Astrocyte (in vitro differentiated cells and primary cell): ENCODE measurements around the gene GAD2. TPM values are rescaled to one million over a fixed set of nuclear protein-coding genes. Genes with fewer than 3 reads are reported as not detected.

Source experiments
- DNase-seq: peaks from one replicate; pipeline ENCODE4 v3.0.0-alpha.2; 2010; ENCODE audit warnings: low read depth
- FAIRE-seq: peaks from 2 replicates; lab custom pipeline; 2011; peaks lifted over from hg19 to GRCh38; lab: Jason Lieb, UNC
- H2AFZ ChIP-seq: 2 replicates; pipeline ENCODE4 v1.6.0; 2012; ENCODE audit warnings: low read depth, low read length, inconsistent platforms
- H3K27ac ChIP-seq: 2 replicates; pipeline ENCODE4 v1.5.1; 2011; ENCODE audit warnings: low read depth, low read length, inconsistent platforms
- H3K27me3 ChIP-seq: 2 replicates; pipeline ENCODE4 v1.6.0; 2011; ENCODE audit warnings: low read length, inconsistent platforms; ENCODE audit not compliant: insufficient read depth
- H3K36me3 ChIP-seq: 2 replicates; pipeline ENCODE4 v1.5.1; 2011; ENCODE audit warnings: low read length, inconsistent platforms; ENCODE audit not compliant: insufficient read depth
- H3K4me1 ChIP-seq: 2 replicates; pipeline ENCODE4 v1.5.1; 2011; ENCODE audit warnings: low read length, inconsistent platforms; ENCODE audit not compliant: insufficient read depth
- H3K4me2 ChIP-seq: 2 replicates; pipeline ENCODE4 v1.6.0; 2012; ENCODE audit warnings: low read length, inconsistent platforms
- H3K4me3 ChIP-seq: 2 replicates; pipeline ENCODE4 v1.5.1; 2011; ENCODE audit warnings: low read depth, mild to moderate bottlenecking, low read length, inconsistent platforms; ENCODE audit not compliant: insufficient read depth
- H3K79me2 ChIP-seq: 2 replicates; pipeline ENCODE4 v1.6.0; 2012; ENCODE audit warnings: mild to moderate bottlenecking, low read length, inconsistent platforms; ENCODE audit not compliant: insufficient read depth
- H3K9ac ChIP-seq: 2 replicates; pipeline ENCODE4 v1.6.0; 2012; ENCODE audit warnings: mild to moderate bottlenecking, low read length, inconsistent platforms
- H3K9me3 ChIP-seq: 2 replicates; pipeline ENCODE4 v1.5.1; 2012; ENCODE audit warnings: low read depth, mild to moderate bottlenecking, low read length, inconsistent platforms; ENCODE audit not compliant: insufficient read depth
- H4K20me1 ChIP-seq: 2 replicates; pipeline ENCODE4 v1.6.0; 2012; ENCODE audit warnings: low read length, inconsistent platforms; ENCODE audit not compliant: insufficient read depth
- H3K27ac Mint-ChIP-seq: one replicate; pipeline ENCODE4 v1.8.0; 2021; ENCODE audit warnings: mild to moderate bottlenecking, mixed read lengths; ENCODE audit not compliant: unreplicated experiment
- H3K27me3 Mint-ChIP-seq: one replicate; pipeline ENCODE4 v1.8.0; 2021; ENCODE audit warnings: low read depth, mixed read lengths; ENCODE audit not compliant: unreplicated experiment
- H3K36me3 Mint-ChIP-seq: one replicate; pipeline ENCODE4 v1.8.0; 2021; ENCODE audit warnings: low read depth, mixed read lengths; ENCODE audit not compliant: unreplicated experiment
- H3K4me1 Mint-ChIP-seq: one replicate; pipeline ENCODE4 v1.8.0; 2021; ENCODE audit warnings: low read depth, mixed read lengths; ENCODE audit not compliant: unreplicated experiment
- H3K4me3 Mint-ChIP-seq: one replicate; pipeline ENCODE4 v1.8.0; 2021; ENCODE audit warnings: mild to moderate bottlenecking, moderate library complexity, mixed read lengths; ENCODE audit not compliant: unreplicated experiment
- H3K9me3 Mint-ChIP-seq: one replicate; pipeline ENCODE4 v1.8.0; 2021; ENCODE audit warnings: mild to moderate bottlenecking, mixed read lengths; ENCODE audit not compliant: unreplicated experiment
- CTCF ChIP-seq: IDR thresholded peaks from 2 replicates; pipeline ENCODE4 v1.5.1; 2011; ENCODE audit warnings: low read depth, mild to moderate bottlenecking, inconsistent platforms, low read length, moderate library complexity; ENCODE audit not compliant: insufficient read depth
- EZH2 ChIP-seq: IDR thresholded peaks from 2 replicates; pipeline ENCODE4 v1.6.1; 2012; ENCODE audit warnings: mild to moderate bottlenecking, low read length, inconsistent platforms; ENCODE audit not compliant: insufficient read depth
- total RNA-seq: library from RNA; stranded (reverse); gene quantifications from 2 replicates; pipeline ENCODE4 v1.2.1, GENCODE V29; 2021

Gene GAD2
- total RNA-seq, 1 donor from 2014 or later = not detected

DNA sequence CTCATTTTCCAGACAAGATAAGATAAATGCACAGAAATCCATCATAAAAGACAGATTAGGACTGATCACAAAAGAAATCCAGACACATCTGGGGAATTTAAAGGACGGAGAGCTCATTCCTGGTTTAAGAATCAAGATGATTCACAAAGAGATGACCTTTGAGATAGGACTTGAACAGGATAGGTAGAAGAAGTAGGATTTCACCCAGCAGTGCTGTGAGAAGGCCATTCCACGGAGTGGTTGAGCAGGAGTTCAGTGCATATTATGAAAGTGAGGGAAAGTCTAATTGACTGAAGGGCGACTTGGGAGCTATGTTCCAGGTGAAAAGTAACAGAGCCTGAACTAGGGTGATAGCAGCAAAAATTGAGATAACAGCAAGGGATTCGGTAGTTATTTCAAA is 73.7 kb downstream of the GAD2 start:
- no peak for TF ChIP-seq EZH2
- TF ChIP-seq CTCF = no peak
- no peak for FAIRE-seq
- no peaks in the 10 kb centered on the region for H3K9me3 ChIP-seq
- H3K36me3 ChIP-seq = no peaks in the 10 kb centered on the region
- Mint-ChIP-seq H3K27me3 (peaks cover 5% of the 10 kb centered on the region), H3K4me3 (no peak overlapping the region), H3K4me1 (no peaks in the 10 kb centered on the region), H3K36me3 (no peaks in the 10 kb centered on the region), H3K9me3 (no peaks in the 10 kb centered on the region), H3K27ac (no peak overlapping the region)
- no peak overlapping the region for H2AFZ ChIP-seq
- no peak overlapping the region for H3K27ac ChIP-seq
- H3K4me2 ChIP-seq = no peak overlapping the region
- no peaks in the 10 kb centered on the region for H3K27me3 ChIP-seq
- no peaks in the 10 kb centered on the region for H4K20me1 ChIP-seq
- no peak overlapping the region for H3K4me3 ChIP-seq
- no peaks in the 10 kb centered on the region for H3K4me1 ChIP-seq
- DNase-seq = no peak
- H3K9ac ChIP-seq = no peak overlapping the region
- no peaks in the 10 kb centered on the region for H3K79me2 ChIP-seq

- no peak for TF ChIP-seq CTCF
- no peak for TF ChIP-seq EZH2
- Mint-ChIP-seq H3K4me3 (no peak overlapping the region), H3K36me3 (no peaks in the 10 kb centered on the region), H3K27ac (no peak overlapping the region), H3K27me3 (peaks cover 5% of the 10 kb centered on the region), H3K4me1 (no peaks in the 10 kb centered on the region), H3K9me3 (no peaks in the 10 kb centered on the region)
- no peaks in the 10 kb centered on the region for H3K27me3 ChIP-seq
- no peak overlapping the region for H2AFZ ChIP-seq
- H3K9ac ChIP-seq = no peak overlapping the region
- no peak for FAIRE-seq
- no peak for DNase-seq
- H3K79me2 ChIP-seq = no peaks in the 10 kb centered on the region
- H3K4me2 ChIP-seq = no peak overlapping the region
- no peak overlapping the region for H3K27ac ChIP-seq
- no peak overlapping the region for H3K4me3 ChIP-seq
- no peaks in the 10 kb centered on the region for H3K36me3 ChIP-seq
- no peaks in the 10 kb centered on the region for H3K4me1 ChIP-seq
- no peaks in the 10 kb centered on the region for H4K20me1 ChIP-seq
- H3K9me3 ChIP-seq = no peaks in the 10 kb centered on the region
Measured at GRCh38 chr10:26291721-26292480, 75.3 kb downstream of the GAD2 start.

GRCh38 chr10:26296360-26296759 is 79.8 kb downstream of the GAD2 start:
- Mint-ChIP-seq H3K9me3 (no peaks in the 10 kb centered on the region), H3K36me3 (no peaks in the 10 kb centered on the region), H3K27ac (no peak overlapping the region), H3K27me3 (peaks cover 2% of the 10 kb centered on the region), H3K4me3 (no peak overlapping the region), H3K4me1 (no peaks in the 10 kb centered on the region)
- no peak overlapping the region for H3K4me3 ChIP-seq
- H3K27me3 ChIP-seq = no peaks in the 10 kb centered on the region
- DNase-seq = no peak
- no peak overlapping the region for H3K27ac ChIP-seq
- no peaks in the 10 kb centered on the region for H3K9me3 ChIP-seq
- TF ChIP-seq EZH2 (no peak), CTCF (no peak)
- H2AFZ ChIP-seq = no peak overlapping the region
- H3K4me2 ChIP-seq = no peak overlapping the region
- H4K20me1 ChIP-seq = no peaks in the 10 kb centered on the region
- no peaks in the 10 kb centered on the region for H3K36me3 ChIP-seq
- no peak for FAIRE-seq
- H3K4me1 ChIP-seq = no peaks in the 10 kb centered on the region
- H3K79me2 ChIP-seq = no peaks in the 10 kb centered on the region
- H3K9ac ChIP-seq = no peak overlapping the region
